C4-2B (cell line): Measurements from ENCODE around the gene ITIH2.
"Not testable (repeated sequence)": the region's sequence is repeated elsewhere in the genome, so short reads cannot be mapped to it uniquely, and the experiment has no call there.

ENCODE experiments used
- H3K27ac ChIP-seq: fragments of 450-650 bp; 2 replicates; pipeline ENCODE4 v1.5.1; 2017
- CTCF ChIP-seq: fragments of 450-650 bp; conservative IDR thresholded peaks from 2 replicates; pipeline ENCODE4 v1.5.1; 2017; ENCODE audit warnings: mild to moderate bottlenecking
- ZFX ChIP-seq: fragments of 450-650 bp; IDR thresholded peaks from 2 replicates; pipeline ENCODE4 v1.6.1; 2017

The ITIH2 gene

GRCh38 chr10:7710446-7710845 lies 7.3 kb downstream of the ITIH2 start:
- TF ChIP-seq ZFX (no peak), CTCF (no peak)
- H3K27ac ChIP-seq = no peak overlapping the region

- not testable (repeated sequence) for H3K27ac ChIP-seq
These were observed 8.0 kb downstream of the ITIH2 start for GRCh38 chr10:7711075-7711474.

- H3K27ac ChIP-seq = no peak overlapping the region
- TF ChIP-seq ZFX = no peak
- TF ChIP-seq CTCF = no peak
These were observed 12.4 kb downstream of the ITIH2 start for GRCh38 chr10:7715515-7715914.

- no peak for TF ChIP-seq ZFX
- no peak for TF ChIP-seq CTCF
- no peak overlapping the region for H3K27ac ChIP-seq
These were observed 14.7 kb downstream of the ITIH2 start for GRCh38 chr10:7717767-7718166.

- no peak for TF ChIP-seq CTCF
- no peak for TF ChIP-seq ZFX
- H3K27ac ChIP-seq = no peak overlapping the region
These were observed 15.6 kb downstream of the ITIH2 start for GRCh38 chr10:7718685-7719084.

GRCh38 chr10:7720478-7720877 lies 17.4 kb downstream of the ITIH2 start:
- no peak overlapping the region for H3K27ac ChIP-seq
- TF ChIP-seq ZFX = no peak
- no peak for TF ChIP-seq CTCF

- H3K27ac ChIP-seq = no peak overlapping the region
- TF ChIP-seq CTCF (no peak), ZFX (no peak)
These were observed 19.9 kb downstream of the ITIH2 start for GRCh38 chr10:7722927-7723529.

- TF ChIP-seq ZFX (no peak), CTCF (no peak)
- H3K27ac ChIP-seq = no peak overlapping the region
These were observed 31.7 kb downstream of the ITIH2 start for GRCh38 chr10:7734821-7735220.
